T follicular helper cell (primary cell): ENCODE data around the gene ARHGEF5.
"Not testable (repeated sequence)": the region's sequence is repeated elsewhere in the genome, so short reads cannot be mapped to it uniquely, and the experiment has no call there.

Experiments used
- DNase-seq: peaks from one replicate; pipeline ENCODE4 v3.0.0-alpha.2; 2020; ENCODE audit warnings: low read depth

ARHGEF5 gene

DNA sequence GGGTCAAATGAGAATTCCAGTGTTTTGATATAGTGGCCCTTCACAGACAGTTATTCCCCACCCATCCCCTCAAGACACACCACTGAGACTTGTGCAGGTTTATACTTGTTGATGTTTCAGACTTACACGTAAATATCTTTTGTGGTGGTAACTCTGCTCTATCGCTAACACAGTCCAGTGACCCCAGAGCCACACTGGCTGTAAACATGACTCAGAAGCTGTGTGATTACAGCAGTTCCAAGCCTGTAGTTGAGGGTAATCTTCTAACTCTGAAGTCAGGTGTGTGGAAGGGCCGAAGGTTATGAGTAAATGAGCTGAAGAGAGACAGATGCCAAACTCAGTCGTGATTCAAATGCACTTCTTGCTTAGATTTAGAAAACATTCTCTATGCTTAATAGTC, 28.9 kb downstream of the ARHGEF5 start:
- no peak for DNase-seq

- no peak for DNase-seq
These were observed 29.5 kb downstream of the ARHGEF5 start for GRCh38 chr7:144384555-144385245.

- DNase-seq, result no peak
These were observed 31.5 kb downstream of the ARHGEF5 start for GRCh38 chr7:144386741-144387140.

DNA sequence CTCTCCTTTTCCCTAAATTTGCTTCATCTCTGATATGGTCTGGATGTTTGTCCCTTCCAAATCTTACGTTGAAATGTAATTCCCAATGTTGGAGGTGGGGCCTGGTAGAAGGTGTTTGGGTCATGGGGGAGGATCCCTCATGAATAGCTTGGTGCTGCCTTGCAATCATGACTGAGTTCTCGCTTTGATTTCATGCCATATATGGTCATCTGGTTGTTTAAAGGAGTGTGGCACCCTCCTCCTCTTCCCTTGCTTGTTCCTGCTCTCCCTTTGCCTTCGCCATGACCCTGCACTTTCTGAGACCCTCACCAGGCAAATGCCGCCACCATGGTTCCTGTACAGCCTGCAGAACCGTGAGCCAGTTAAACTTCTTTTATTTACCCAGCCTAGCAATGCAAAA, 33.7 kb downstream of the ARHGEF5 start:
- DNase-seq, result no peak

DNA sequence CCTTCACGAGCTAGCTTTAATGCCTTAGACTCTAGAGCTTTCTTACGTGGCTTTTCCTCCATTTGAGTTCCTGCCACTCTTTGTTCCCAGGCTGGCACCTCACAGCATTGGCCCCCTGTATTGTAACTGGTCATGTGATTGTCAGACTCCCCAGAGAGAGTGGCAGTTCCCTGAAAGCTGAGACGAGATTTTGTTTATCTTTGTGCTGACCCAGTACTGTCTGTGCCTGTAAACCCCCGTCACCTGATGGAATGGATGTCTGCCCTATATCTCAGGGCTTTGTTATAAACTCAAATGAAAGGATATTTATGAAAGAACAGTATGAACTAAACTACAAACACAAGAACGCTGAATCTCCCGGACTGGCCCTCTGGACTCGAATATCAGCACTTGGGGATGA, 35.3 kb downstream of the ARHGEF5 start:
- DNase-seq, result no peak

- DNase-seq, result no peak
These were observed 35.8 kb downstream of the ARHGEF5 start for GRCh38 chr7:144391014-144391413.

DNA sequence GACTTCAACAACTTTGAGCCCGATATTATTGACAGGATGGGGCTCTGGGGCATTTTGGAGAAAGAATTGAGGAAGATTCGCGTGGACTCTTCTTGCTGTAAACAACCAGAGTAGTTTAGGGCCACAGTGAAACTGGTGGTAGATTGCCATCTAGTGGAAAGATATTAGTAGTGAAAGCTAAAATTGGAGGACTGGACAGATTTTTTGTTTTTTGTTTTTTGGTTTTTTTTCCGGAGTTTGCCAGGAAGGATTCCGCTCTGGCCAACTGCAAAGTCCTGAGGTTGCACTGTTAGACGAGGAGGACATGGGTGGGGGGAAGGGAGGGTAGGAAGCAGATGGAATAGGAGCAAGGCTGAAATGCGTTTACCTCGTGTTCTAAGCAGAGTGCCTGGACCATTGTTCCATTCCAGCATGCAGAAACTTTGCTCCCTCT, 36.6 kb downstream of the ARHGEF5 start:
- DNase-seq, result no peak

DNA sequence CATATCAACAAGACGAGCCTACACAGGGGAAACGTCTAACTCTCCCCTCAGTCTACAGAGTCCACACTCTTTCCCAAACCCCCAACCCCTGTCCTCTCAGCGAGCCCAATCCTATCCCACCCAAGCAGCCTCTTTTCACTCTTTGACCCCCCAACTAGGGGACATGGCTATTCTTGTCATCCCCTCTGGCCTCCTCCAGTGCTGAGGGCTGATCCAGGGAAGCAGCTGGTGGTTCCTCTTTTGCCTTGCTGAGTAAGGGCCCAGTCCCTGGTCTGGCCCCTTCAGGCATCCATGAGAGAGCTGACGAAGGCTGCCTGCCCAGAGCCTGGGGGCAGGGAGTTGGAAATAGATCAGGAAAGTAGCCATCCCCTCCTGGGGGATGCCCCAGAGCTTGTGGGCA, 41.9 kb downstream of the ARHGEF5 start:
- DNase-seq, result no peak

- no peak for DNase-seq
These were observed 43.1 kb downstream of the ARHGEF5 start for GRCh38 chr7:144398291-144398690.

DNA sequence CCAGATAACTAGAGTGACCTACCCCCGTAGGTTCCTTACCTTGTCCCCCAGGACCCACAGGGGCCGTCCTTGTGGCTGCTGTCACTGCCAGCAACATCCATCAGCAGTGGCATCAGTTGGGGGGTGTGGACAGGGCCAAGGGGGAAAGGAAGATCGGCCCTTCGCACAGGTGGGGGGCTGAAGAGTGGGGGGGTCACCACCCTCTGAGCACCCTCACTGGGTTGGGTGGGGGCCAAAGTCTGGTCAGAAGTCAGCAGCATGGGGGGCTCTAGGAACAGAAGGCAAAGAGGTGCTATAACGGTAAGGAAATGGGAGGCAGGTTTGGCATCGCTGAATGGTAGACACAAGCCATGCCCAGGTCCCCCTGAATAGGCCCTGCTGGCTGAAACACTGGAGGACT, 43.7 kb downstream of the ARHGEF5 start:
- DNase-seq, result no peak

DNA sequence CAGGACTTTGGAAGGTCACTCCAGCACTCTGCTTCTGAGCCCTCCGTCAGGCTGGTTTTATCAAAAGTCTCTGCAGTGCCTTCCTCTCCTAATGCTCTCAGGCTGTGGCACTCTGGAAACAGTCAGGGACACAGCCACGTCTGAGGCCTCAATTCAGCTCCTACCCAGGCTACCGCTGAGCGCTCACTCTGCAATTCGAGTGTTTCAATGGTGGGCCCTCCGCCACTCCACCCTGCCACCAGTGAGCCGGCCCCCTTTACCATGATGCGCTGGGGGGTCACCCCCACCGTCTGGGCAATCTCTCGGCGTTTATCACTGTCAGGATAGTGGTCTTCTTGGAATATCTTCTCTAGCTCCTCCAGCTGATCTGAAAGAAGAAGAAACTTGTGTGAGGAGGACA, 44.7 kb downstream of the ARHGEF5 start:
- DNase-seq, result no peak

DNA sequence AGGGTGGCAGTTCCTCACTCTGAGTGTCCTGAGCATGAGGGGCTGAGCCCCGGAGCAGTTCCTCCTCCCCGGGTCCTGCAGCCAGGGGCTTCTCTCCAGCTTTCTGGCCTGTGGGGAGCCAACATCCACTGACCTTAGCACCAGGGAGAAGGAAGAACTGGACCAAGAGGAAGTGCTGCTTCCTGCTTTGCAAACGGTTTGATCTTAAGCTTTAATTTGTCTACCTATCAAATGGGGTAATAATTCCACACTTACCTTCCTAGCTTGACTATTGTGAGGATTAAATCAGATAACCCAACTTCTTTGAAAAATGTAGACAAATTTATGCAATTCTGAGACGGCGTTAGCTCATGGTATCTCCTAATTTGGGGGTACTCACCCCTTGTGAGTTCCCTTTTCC, 46.3 kb downstream of the ARHGEF5 start:
- DNase-seq, result no peak

GRCh38 chr7:144403102-144403501, 47.9 kb downstream of the ARHGEF5 start:
- no peak for DNase-seq

- no peak for DNase-seq
These were observed 48.5 kb downstream of the ARHGEF5 start, which contains the start of gene NOBOX for GRCh38 chr7:144403649-144404061. TSS of gene NOBOX (minus strand) at chr7:144403693.

DNA sequence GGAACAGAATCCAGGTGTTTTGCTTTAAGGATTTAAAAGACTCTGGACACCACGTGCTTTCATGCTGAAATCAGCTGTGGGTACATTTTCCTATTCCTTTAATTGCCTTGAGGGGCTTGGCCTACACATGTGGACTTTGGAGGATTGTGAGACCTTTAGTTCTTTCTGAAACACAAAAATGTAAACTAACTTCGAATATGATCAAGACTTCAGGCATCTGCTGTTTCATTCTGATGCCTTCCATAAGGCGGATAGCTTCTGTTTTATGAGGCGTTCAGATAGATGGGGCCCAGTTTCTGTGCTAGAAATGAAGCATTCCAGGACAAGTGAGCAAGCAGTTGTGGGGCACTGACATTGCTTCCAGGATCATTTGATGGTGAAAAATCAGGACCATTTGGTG, 49.7 kb downstream of the ARHGEF5 start:
- no peak for DNase-seq

DNA sequence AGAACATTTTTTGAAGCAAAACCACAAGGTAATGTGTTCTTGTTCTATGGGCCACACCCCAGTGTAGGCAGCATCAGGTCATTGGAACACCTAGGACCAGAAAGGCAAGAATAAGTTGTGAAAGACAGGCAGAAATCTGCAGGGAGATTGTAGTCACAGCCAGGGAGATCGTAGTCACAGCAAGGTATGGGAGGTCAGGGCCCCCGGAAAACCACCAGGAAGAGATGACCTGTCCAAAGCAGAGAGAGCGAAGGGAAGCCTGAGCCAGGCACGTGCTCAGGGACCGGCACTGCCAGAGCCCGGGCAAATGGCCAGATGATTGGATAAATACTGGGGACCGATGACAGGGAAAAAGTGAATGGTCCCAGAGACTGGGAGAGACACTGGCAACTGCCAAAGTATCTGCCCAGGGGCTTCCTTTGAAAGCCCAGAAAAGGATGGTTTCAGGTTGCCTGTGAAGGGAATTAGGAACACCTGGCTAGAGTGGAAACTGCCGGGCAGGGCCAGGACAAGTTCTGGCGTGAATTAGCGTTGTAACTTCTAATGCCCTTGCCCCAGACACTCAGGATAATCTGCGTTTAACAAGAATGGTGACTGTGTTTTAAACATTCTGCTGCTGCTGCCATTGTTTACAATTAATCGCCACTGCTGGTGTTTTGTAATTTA, 52.2 kb downstream of the ARHGEF5 start:
- DNase-seq, result no peak

DNA sequence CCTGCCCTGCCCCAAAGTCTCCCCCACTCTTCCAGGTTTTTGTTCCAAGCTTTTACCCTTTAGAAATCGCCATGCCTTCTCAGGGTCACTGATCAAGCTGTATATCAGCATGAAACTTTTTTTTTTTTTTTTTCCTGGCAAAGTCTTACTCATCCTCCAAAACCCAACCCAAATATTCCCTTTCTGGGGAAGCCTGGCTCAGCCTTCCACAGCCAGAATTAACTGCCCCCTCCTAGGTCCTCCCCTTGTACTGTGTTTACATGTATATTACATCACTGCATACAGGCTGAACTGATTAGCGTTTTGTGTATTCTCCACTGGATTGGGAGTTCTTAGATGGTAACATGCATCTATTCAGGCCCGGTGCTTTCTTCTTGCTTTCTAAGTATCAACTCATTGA, 52.9 kb downstream of the ARHGEF5 start:
- DNase-seq, result no peak

DNA sequence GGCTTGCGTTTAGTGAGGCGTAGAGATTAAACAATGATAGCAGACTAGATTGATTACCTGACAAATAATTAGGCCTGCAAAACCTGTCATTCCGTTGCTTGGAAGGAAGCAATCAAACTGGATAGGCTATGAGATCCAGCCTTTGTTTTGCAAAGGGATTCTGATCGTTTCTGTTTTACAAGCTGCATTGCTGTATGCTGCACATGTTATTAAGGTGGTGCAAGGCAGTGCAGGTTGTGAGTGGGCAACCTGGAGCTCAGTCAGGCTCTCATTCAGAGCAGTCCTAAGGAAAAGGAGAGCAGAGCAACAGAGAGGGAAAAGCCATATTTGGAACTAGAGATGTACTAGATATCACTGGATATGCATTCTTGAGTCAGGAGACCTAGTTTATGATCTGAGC, 55.2 kb downstream of the ARHGEF5 start:
- DNase-seq, result no peak

DNA sequence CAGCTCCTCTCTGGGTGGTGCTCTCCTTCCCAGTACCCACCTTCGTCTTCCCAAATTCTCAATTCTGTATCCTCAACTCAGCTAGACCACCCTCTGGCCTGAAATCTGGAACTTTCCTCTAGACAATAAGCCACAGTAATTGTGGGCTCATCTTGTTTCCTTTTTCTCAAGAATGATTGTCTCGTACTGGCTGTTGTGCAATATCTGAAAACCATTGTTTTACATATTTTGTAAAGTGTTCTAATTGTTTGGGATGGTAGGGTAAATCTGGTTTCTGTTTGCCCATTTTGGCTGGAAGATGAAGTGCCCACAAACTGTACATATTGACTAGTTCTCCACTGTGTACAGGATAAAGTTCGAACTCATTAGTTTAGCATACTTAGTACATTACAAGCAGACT, 59.6 kb downstream of the ARHGEF5 start:
- DNase-seq, result no peak

DNA sequence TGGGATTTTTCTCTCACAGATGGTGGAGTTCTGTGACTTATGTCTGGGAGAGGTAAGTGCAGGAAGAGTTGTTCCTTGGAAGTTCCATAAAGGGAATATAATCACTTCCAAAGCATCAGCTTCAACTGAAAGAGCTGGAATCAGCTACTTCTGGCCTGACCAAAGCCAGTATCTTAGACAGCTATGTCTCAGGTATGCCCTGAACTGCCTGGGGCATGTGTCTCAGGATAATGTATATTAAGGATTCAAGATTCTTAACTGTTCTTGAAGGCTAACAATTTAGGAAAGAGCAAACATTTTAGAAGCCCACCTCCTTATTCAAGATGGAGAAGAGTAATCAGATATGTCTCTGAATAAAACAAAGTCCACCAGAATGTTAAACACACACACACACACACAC, 60.7 kb downstream of the ARHGEF5 start:
- DNase-seq, result no peak

DNA sequence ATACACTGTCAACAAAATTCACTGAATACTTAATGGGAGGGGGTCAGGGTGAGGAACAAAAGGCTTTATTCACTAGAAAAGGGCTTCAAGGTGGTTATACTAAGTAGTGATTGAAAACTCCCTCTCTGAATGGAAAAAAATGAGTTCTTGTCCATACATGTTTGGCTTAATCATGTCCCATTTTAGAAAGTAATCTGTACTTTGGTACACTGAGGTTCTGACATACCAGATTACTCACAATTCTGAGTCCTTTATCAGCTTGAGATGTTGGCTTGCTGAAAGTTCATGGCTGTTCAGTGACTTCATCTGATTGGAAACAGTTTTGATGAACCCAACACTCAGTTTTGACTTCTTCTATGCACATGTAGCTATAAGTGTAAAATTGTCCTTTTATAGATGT, 61.1 kb downstream of the ARHGEF5 start:
- DNase-seq, result no peak

DNA sequence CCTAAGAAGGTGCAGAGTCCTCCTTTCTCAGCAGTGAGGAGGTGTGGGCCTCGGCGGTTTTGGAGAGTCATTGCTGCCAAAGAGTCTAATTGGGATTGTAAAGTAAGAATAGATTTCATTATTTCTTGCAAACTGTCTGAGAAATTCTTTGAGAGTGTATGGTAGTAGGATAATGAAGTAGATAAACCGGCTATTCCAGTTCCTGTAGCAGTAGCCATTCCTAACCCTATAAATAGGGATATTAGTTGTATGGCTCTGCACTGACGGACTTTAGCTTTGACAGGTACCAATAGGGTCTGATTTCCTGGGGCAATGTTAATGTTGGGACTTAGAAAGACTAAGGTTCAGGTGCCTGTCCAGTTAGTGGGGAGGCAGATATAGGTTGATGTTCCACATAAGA, 63.7 kb downstream of the ARHGEF5 start:
- not testable (repeated sequence) for DNase-seq

DNA sequence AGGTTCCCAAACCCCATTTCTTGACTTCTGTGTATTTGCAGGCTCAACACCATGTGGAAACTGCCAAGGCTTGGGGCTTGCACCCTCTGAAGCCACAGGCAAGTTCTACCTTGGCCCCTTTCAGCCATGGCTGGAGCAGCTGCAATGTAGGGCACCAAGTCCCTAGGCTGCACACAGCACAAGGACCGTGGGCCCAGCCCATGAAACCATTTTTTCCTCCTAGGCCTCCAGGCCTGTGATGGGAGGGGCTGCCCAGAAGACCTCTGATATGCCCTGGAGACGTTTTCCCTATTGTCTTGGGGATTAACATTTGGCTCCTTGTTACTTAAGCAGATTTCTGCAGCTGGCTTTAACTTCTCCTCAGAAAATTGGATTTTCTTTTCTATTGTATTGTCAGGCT, 72.3 kb downstream of the ARHGEF5 start:
- not testable (repeated sequence) for DNase-seq

- no peak for DNase-seq
These were observed 73.2 kb downstream of the ARHGEF5 start for GRCh38 chr7:144428431-144428830.
